HepG2 (cell line): Measurements from ENCODE around the gene LENG1. TPM values are rescaled to one million over a fixed set of nuclear protein-coding genes. Genes with fewer than 3 reads are reported as not detected.

Experiments used
- ARNT2 ChIP-seq: sonication (generic); formaldehyde crosslinking; IDR thresholded peaks from 2 replicates; pipeline ENCODE4 v1.8.0; 2022; ENCODE audit warnings: mild to moderate bottlenecking, low read depth, missing genetic modification reagents, moderate library complexity
- ERF ChIP-seq: IDR thresholded peaks from 2 replicates; pipeline ENCODE4 v1.6.1; 2018; ENCODE audit warnings: missing biosample characterization, missing genetic modification reagents
- HNF4G ChIP-seq, 2 experiments: sonication (generic) in 1 of 2; formaldehyde crosslinking in 1 of 2; IDR thresholded peaks; 2 replicates each; pipeline versions ENCODE4 v1.4.0 to v1.6.1; 2011 to 2020; ENCODE audit warnings: borderline replicate concordance in 2 of 2, low read depth in 2 of 2, mild to moderate bottlenecking in 2 of 2, low read length in 1 of 2, missing genetic modification reagents in 1 of 2, moderate library complexity in 1 of 2
- JDP2 ChIP-seq: sonication (generic); formaldehyde crosslinking; IDR thresholded peaks from 2 replicates; pipeline ENCODE4 v1.8.1; 2022; ENCODE audit warnings: missing genetic modification reagents, borderline replicate concordance
- RBFOX2 ChIP-seq: fragments of 200-400 bp; formaldehyde crosslinking; IDR thresholded peaks from 2 replicates; pipeline ENCODE4 v1.6.1; 2017; ENCODE audit warnings: low read depth, mild to moderate bottlenecking, low read length
- RFXAP ChIP-seq: sonication (generic); formaldehyde crosslinking; IDR thresholded peaks from 2 replicates; pipeline ENCODE4 v1.4.0; 2020; ENCODE audit warnings: missing genetic modification reagents, borderline replicate concordance
- SNAI1 ChIP-seq: sonication (generic); formaldehyde crosslinking; IDR thresholded peaks from 2 replicates; pipeline ENCODE4 v1.5.0; 2020; ENCODE audit warnings: mild to moderate bottlenecking, missing genetic modification reagents, borderline replicate concordance
- ZBTB7A ChIP-seq: sonication (generic); formaldehyde crosslinking; IDR thresholded peaks from 2 replicates; pipeline ENCODE4 v1.8.0; 2022; ENCODE audit warnings: mild to moderate bottlenecking, missing genetic modification reagents
- ZNF24 ChIP-seq: fragments of 450-650 bp; IDR thresholded peaks from 2 replicates; pipeline ENCODE4 v1.6.1; 2017; ENCODE audit warnings: antibody characterized with exemption, mild to moderate bottlenecking
- ZNF292 ChIP-seq: sonication (generic); formaldehyde crosslinking; IDR thresholded peaks from 2 replicates; pipeline ENCODE4 v1.8.1; 2022; ENCODE audit warnings: mild to moderate bottlenecking, low read depth, missing genetic modification reagents, borderline replicate concordance
- ZNF451 ChIP-seq: sonication (generic); formaldehyde crosslinking; IDR thresholded peaks from 2 replicates; pipeline ENCODE4 v1.5.0; 2020; ENCODE audit warnings: mild to moderate bottlenecking, missing genetic modification reagents
- ZNF546 ChIP-seq: sonication (generic); formaldehyde crosslinking; conservative IDR thresholded peaks from 2 replicates; pipeline ENCODE4 v1.8.1; 2023; ENCODE audit warnings: mild to moderate bottlenecking, missing genetic modification reagents
- ZNF563 ChIP-seq: sonication (generic); formaldehyde crosslinking; IDR thresholded peaks from 2 replicates; pipeline ENCODE4 v1.8.0; 2022; ENCODE audit warnings: mild to moderate bottlenecking, moderate library complexity, missing genetic modification reagents
- ZXDC ChIP-seq: sonication (generic); formaldehyde crosslinking; IDR thresholded peaks from 2 replicates; pipeline ENCODE4 v1.5.0; 2020; ENCODE audit warnings: mild to moderate bottlenecking, missing genetic modification reagents
- polyA plus RNA-seq, 8 experiments: library from polyadenylated mRNA; depleted of rRNA in 3 of 8; stranded (reverse) in 7 of 8; unstranded in 1 of 8; fragments of >200 nt; fragmentation: Illumina TruSeq in 4 of 8; extraction: Trizol in 4 of 8; gene quantifications; 2 replicates each; pipeline versions ENCODE4 v1.2.1 to v1.2.3, GENCODE V29; 2011 to 2016; ENCODE audit warnings: low read depth in 4 of 8, missing spikeins in 1 of 8, mixed read lengths in 1 of 8; ENCODE audit not compliant: insufficient read depth in 1 of 8
- total RNA-seq, 5 experiments: library from RNA; depleted of rRNA; stranded (reverse); fragments of >200 nt; fragmentation: Illumina TruSeq; extraction: Trizol; gene quantifications; 2 replicates each; pipeline ENCODE4 v1.2.3, GENCODE V29; 2016; ENCODE audit warnings: low read depth in 1 of 5
- TF ChIP-seq, protein P1 (sequence below): sonication (generic); formaldehyde crosslinking; IDR thresholded peaks from 2 replicates; pipeline ENCODE4 v1.4.0; 2020; ENCODE audit warnings: low read depth, mild to moderate bottlenecking, missing genetic modification reagents
- TF ChIP-seq, protein P2 (sequence below): sonication (generic); formaldehyde crosslinking; IDR thresholded peaks from 2 replicates; pipeline ENCODE4 v1.4.0; 2020; ENCODE audit warnings: missing genetic modification reagents, borderline replicate concordance
- TF ChIP-seq, protein P3 (sequence below): IDR thresholded peaks from 2 replicates; pipeline ENCODE4 v1.6.1; 2016; ENCODE audit warnings: missing compliant biosample characterization, missing genetic modification reagents, borderline replicate concordance
- TF ChIP-seq, protein P4 (sequence below): sonication (generic); IDR thresholded peaks from 2 replicates; pipeline ENCODE4 v1.6.1; 2016; ENCODE audit warnings: low read depth, borderline replicate concordance

LENG1 gene
- total and polyA plus RNA-seq, 2 of the 13 experiments (the other 11 are each of a cell fraction or from before 2014, with no cell fraction given): 1.8 to 3.8 TPM

- TF ChIP-seq, protein P1, sequence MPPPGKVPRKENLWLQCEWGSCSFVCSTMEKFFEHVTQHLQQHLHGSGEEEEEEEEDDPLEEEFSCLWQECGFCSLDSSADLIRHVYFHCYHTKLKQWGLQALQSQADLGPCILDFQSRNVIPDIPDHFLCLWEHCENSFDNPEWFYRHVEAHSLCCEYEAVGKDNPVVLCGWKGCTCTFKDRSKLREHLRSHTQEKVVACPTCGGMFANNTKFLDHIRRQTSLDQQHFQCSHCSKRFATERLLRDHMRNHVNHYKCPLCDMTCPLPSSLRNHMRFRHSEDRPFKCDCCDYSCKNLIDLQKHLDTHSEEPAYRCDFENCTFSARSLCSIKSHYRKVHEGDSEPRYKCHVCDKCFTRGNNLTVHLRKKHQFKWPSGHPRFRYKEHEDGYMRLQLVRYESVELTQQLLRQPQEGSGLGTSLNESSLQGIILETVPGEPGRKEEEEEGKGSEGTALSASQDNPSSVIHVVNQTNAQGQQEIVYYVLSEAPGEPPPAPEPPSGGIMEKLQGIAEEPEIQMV (CRISPR knock-in tag): peak; percentile 100
- TF ChIP-seq HNF4G (IDR thresholded peaks at IDR 0.05; ENCODE audit: borderline replicate concordance, low read depth, low read length) (no peak), HNF4G (CRISPR knock-in tag; IDR thresholded peaks at IDR 0.05; ENCODE audit: borderline replicate concordance, low read depth) (no peak), ZBTB7A (CRISPR knock-in tag) (no peak), ZXDC (no peak), ZNF563 (CRISPR knock-in tag) (peak; percentile 63), ARNT2 (peak; percentile 88), SNAI1 (CRISPR knock-in tag) (no peak), ZNF292 (no peak), RBFOX2 (peak; percentile 92), RFXAP (peak; percentile 66; the same call in 1 of the 2 replicates), ZNF24 (0 out of 2 replicates have a peak, but pooled peaks have one; percentile 23), JDP2 (CRISPR knock-in tag) (no peak), ZNF451 (CRISPR knock-in tag) (peak; percentile 79; the same call in 1 of the 2 replicates), ZNF546 (0 out of 2 replicates have a peak, but pooled peaks have one; percentile 44), ERF (CRISPR knock-in tag) (no peak)
- TF ChIP-seq, protein P2, sequence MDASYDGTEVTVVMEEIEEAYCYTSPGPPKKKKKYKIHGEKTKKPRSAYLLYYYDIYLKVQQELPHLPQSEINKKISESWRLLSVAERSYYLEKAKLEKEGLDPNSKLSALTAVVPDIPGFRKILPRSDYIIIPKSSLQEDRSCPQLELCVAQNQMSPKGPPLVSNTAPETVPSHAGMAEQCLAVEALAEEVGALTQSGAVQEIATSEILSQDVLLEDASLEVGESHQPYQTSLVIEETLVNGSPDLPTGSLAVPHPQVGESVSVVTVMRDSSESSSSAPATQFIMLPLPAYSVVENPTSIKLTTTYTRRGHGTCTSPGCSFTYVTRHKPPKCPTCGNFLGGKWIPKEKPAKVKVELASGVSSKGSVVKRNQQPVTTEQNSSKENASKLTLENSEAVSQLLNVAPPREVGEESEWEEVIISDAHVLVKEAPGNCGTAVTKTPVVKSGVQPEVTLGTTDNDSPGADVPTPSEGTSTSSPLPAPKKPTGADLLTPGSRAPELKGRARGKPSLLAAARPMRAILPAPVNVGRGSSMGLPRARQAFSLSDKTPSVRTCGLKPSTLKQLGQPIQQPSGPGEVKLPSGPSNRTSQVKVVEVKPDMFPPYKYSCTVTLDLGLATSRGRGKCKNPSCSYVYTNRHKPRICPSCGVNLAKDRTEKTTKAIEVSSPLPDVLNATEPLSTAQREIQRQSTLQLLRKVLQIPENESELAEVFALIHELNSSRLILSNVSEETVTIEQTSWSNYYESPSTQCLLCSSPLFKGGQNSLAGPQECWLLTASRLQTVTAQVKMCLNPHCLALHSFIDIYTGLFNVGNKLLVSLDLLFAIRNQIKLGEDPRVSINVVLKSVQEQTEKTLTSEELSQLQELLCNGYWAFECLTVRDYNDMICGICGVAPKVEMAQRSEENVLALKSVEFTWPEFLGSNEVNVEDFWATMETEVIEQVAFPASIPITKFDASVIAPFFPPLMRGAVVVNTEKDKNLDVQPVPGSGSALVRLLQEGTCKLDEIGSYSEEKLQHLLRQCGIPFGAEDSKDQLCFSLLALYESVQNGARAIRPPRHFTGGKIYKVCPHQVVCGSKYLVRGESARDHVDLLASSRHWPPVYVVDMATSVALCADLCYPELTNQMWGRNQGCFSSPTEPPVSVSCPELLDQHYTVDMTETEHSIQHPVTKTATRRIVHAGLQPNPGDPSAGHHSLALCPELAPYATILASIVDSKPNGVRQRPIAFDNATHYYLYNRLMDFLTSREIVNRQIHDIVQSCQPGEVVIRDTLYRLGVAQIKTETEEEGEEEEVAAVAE (CRISPR knock-in tag): no peak
- TF ChIP-seq, protein P3, sequence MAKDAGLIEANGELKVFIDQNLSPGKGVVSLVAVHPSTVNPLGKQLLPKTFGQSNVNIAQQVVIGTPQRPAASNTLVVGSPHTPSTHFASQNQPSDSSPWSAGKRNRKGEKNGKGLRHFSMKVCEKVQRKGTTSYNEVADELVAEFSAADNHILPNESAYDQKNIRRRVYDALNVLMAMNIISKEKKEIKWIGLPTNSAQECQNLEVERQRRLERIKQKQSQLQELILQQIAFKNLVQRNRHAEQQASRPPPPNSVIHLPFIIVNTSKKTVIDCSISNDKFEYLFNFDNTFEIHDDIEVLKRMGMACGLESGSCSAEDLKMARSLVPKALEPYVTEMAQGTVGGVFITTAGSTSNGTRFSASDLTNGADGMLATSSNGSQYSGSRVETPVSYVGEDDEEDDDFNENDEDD (CRISPR knock-in tag): peak; percentile 63; the same call in 1 of the 2 replicates
- TF ChIP-seq, protein P4, sequence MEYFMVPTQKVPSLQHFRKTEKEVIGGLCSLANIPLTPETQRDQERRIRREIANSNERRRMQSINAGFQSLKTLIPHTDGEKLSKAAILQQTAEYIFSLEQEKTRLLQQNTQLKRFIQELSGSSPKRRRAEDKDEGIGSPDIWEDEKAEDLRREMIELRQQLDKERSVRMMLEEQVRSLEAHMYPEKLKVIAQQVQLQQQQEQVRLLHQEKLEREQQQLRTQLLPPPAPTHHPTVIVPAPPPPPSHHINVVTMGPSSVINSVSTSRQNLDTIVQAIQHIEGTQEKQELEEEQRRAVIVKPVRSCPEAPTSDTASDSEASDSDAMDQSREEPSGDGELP: peak; percentile 20; the same call in 1 of the 2 replicates
These were observed 29.7 kb upstream of the LENG1 start, which contains the start of gene MBOAT7 (continued) for GRCh38 chr19:54189145-54189734.
